PC-3 (cell line): ENCODE measurements around the gene GRWD1.

Experiments
- EZH2 ChIP-seq: fragments of 300-600 bp; sonication (generic); IDR thresholded peaks from one replicate; pipeline ENCODE4 v1.6.1; 2017; ENCODE audit warnings: antibody characterized with exemption, mild to moderate bottlenecking, low read length; ENCODE audit not compliant: unreplicated experiment
- TF ChIP-seq, protein P1 (sequence below): fragments of 300-600 bp; sonication (generic); conservative IDR thresholded peaks from 2 replicates; pipeline ENCODE4 v1.5.1; 2017; ENCODE audit warnings: antibody characterized with exemption, low read depth, mild to moderate bottlenecking, low read length

DNA sequence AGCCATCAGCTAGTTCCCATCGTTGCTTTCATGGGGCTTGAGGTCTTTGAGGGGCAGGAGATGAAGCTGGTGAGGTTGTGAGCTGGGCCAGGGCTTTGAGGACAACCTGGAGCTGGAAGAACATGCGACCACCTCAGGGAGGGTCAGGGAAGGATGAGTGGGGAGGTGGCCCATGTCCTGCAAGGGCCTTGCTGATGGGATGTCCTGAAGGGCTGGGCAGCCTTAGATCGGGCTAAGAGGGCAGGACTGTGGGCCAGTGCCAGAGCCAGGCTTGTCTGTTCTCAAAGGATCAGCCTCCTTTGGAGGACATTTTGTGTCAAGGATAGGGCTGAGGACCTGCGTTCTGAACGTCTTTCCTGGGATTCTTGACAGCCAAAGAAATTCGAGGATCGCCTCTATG, 33.9 kb downstream of the GRWD1 start:
- TF ChIP-seq EZH2: no peak
- TF ChIP-seq, protein P1, sequence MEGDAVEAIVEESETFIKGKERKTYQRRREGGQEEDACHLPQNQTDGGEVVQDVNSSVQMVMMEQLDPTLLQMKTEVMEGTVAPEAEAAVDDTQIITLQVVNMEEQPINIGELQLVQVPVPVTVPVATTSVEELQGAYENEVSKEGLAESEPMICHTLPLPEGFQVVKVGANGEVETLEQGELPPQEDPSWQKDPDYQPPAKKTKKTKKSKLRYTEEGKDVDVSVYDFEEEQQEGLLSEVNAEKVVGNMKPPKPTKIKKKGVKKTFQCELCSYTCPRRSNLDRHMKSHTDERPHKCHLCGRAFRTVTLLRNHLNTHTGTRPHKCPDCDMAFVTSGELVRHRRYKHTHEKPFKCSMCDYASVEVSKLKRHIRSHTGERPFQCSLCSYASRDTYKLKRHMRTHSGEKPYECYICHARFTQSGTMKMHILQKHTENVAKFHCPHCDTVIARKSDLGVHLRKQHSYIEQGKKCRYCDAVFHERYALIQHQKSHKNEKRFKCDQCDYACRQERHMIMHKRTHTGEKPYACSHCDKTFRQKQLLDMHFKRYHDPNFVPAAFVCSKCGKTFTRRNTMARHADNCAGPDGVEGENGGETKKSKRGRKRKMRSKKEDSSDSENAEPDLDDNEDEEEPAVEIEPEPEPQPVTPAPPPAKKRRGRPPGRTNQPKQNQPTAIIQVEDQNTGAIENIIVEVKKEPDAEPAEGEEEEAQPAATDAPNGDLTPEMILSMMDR: no peak
